UCSD-AML1 (cell line): ENCODE data around the gene ZNF668.

Experiments
- DNase-seq: peaks from one replicate; lab custom pipeline; 2025; ENCODE audit not compliant: unreplicated experiment; lab: John Stamatoyannopoulos, UW

The ZNF668 gene

GRCh38 chr16:31073970-31074813 lies at the start of gene ZNF668, which contains the start of gene ZNF646:
Gene ZNF668 (minus strand): TSS chr16:31074240. CDS start chr16:31064459, 9,781 bp downstream.
Gene ZNF646 (plus strand): TSS chr16:31074422. CDS start chr16:31076325, 1,903 bp downstream.
- DNase-seq, result peak; percentile 98

DNA sequence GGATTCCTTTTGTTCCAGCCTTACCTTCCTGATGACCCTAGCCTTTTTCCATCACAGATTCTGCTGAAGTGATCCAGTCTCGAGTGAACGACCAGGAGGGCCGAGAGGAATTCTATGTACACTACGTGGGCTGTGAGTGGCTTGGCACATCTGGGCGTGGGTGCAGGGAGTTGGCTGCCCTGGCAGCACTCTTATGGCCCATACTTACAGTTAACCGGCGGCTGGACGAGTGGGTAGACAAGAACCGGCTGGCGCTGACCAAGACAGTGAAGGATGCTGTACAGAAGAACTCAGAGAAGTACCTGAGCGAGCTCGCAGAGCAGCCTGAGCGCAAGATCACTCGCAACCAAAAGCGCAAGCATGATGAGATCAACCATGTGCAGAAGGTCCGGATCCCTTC lies 46.1 kb upstream of the ZNF668 start:
- DNase-seq, result no peak

DNA sequence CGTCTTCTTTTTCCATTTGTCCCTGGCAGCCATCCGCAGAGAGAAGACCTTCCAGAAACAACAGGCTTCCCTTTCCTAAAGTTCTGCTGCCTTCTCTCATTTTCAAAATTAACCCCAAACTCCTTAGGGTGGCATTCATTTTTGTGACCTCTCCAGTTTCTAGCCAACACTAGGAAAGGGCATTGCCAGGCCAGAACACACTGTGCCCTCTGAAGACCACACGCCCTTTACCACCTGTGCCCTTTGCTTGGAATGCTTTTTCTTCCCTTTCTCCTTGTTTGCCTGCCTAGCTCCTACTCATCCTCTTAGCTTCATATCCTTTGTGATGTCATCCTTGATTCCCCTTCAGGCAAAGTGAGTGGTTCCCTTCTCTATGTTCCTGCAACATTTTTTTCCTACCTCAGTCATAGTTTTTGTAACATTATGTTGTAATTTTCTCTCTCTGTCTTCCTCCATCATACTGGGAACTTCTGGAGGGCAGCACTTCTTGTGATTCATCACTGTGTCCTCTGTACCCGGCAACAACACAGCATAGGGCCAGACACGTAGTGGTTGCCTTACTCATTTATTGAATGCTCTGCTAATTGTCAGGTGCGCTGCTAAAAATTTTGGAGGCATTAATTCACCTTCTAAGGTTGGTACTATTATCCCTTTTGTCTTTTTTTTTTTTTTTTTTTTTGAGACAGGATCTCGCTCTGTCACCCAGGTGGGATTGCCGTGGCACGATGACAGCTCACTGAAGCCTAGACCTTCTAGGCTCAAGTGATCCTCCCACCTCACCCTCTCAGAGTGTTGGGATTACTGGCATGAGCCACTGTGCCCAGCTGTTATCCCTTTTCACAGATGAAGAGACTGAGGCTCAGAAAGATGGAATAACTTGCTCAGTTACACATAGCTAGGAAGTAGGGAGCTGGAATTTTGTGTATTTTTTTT lies 44.4 kb upstream of the ZNF668 start:
- DNase-seq, result no peak

DNA sequence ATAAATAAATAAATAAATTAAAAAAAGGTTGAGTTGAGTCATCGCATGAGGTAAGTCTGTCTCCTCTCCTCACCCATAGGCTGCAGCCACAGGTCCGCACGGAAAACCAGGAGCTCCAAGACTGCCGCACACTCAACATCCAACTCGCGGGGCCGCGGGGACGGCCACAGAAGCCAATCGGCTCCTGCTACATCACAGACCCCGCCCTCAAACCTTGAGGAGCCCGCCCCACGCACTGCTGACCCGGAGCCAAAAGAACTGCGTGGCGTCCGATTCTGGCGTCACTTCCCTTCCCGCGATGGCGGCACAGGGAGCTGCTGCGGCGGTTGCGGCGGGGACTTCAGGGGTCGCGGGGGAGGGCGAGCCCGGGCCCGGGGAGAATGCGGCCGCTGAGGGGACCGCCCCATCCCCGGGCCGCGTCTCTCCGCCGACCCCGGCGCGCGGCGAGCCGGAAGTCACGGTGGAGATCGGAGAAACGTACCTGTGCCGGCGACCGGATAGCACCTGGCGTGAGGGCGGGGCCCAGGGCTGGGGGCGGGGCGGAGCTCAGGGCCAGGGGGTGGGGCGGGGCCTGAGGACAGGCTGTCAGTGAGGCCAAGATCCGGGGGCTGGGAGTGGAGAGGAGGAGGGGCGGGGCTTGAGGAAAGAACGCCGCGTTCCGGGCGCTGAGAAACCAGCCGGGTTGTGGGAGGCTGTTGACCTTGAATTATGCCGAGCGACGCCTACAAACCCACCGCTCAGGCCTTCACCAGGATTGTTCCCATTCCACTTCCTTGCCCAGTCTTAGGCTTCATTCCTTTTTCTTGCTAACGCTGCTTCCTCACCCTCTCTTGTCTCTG lies 43.6 kb upstream of the ZNF668 start, which contains the start of gene KAT8:
KAT8 (plus strand) TSS at position 281 of the 839 bp plus-strand sequence; CDS start at position 299, 18 bp downstream.
- peak; percentile 98 for DNase-seq

GRCh38 chr16:31114468-31114867 lies 40.4 kb upstream of the ZNF668 start:
- no peak for DNase-seq

DNA sequence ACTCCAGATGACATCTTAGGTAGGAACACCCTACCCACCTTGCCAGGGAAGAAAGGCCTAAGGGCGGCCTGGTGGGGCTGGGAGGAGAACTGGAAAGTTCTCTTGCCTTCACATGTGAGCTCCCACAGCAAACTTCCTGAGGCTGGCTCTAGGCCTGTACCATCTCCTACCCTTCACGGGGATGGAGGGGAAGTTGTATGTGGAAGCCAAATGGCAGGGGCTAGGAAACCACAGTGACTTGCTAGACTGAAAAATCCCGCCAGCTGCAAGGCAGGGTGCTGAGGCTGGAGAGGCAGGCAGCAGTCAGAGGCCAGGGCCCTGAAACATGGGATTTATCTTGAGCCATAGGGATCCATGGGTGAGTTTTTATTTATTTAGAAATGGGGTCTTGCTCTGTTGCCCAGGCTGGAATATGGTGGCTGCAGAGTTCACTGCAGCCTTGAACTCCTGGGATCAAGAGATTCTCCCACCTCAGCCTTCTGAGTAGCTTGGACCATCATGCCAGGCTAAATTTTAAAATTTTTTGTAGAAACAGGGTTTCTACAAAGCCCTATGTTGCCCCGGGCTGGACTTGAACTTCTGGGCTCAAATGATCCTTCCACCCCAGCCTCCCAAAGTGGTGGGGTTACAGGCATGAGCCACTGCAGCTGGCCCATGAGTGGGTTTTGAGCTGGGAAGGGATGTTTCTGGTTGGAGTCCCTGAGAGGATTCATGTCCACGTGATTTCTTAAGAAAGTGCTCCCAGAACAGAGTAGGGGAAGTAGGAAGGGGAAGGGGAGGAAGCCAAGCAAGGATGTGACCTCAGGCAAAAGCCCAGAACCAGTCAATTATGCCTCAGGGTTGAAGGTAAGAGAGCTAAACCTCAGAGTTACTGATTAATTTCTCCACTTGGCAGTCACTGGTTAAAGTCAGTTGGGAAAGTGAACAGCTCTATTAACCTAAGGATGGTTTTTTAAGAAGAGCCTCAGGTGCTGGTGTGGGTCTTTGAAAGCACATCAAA lies 39.4 kb upstream of the ZNF668 start:
- DNase-seq, result peak; percentile 72

DNA sequence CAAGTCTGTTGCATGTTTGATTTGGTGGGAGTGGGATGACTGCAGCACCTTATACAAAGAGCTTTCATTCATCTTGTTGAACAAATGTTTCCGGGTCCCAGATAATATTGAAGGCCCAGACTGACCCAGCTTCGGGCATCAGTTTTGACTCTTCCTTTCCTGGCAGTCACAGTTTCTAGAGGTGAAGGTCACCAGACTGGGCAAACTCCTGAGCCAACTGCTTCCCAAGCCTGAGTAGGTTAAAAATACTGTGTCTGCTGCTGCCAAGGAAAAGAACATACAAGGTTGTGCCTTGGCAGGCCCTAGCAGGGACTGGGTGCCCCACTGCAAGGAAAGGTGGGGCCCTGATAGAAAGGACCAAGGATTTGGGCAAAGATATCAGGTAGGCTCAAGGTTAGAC lies 38.7 kb upstream of the ZNF668 start:
- DNase-seq, result no peak

DNA sequence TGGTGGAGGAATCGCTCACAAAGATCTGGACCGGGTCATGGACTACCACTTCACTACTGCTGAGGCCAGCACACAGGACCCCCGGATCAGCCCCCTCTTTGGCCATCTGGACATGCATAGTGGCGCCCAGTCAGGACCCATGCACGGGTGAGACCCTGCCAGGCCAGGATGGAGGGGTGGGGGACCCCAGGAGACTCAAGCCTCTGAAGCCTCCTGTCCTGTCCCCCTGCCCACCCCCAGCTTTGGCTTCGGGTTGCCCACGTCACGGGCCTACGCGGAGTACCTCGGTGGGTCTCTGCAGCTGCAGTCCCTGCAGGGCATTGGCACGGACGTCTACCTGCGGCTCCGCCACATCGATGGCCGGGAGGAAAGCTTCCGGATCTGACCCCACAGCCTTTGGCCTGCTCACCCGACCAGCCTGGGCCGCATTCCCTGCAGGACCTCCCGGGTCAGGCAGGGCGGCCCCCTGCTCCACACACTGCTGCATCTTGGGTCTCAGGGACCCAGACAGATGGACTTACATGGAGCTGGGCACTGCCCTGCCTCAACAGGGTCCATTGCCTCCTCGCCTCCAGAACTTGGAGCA lies 37.9 kb upstream of the ZNF668 start:
- DNase-seq, result no peak

GRCh38 chr16:31110106-31111034 lies 36.3 kb upstream of the ZNF668 start:
- DNase-seq, result no peak

- DNase-seq, result no peak
Observed at GRCh38 chr16:31109622-31110021, 35.6 kb upstream of the ZNF668 start.

DNA sequence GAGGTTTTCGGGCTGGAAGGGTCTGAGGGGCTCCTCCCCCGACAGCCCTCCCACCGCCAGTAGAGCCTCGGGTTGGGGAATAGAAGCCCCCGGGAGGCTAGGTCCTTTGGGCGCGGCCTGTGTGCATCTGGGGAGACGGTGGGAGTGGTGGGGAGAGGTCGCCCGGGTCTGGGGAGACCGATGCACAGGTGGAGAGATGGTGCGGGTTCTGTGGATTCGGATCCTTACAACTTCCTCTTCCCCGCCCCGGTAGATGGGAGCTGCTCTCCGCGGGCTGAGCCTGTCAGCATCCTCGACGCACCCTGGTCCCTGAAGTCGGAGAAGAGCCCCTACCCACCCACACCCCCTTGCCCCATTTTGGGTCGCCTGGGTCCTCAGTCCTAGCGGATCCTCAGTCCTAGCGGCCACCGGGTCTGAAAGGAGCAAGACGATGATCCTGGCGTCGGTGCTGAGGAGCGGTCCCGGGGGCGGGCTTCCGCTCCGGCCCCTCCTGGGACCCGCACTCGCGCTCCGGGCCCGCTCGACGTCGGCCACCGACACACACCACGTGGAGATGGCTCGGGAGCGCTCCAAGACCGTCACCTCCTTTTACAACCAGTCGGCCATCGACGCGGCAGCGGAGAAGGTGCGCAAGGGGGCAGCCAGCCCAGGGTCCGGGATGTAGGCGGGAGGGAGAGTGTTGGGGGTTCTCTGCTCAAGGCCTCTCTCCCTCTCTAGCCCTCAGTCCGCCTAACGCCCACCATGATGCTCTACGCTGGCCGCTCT lies 34.9 kb upstream of the ZNF668 start:
- DNase-seq, result no peak

- peak; percentile 84 for DNase-seq
Observed at GRCh38 chr16:31108035-31108793, 34.2 kb upstream of the ZNF668 start, which contains the start of gene BCKDK. Gene BCKDK (plus strand): TSS chr16:31108386. CDS start chr16:31109224, 838 bp downstream.

- no peak for DNase-seq
Observed at GRCh38 chr16:31107465-31107867, 33.4 kb upstream of the ZNF668 start.

- no peak for DNase-seq
Observed at GRCh38 chr16:31106509-31107464, 32.7 kb upstream of the ZNF668 start.

DNA sequence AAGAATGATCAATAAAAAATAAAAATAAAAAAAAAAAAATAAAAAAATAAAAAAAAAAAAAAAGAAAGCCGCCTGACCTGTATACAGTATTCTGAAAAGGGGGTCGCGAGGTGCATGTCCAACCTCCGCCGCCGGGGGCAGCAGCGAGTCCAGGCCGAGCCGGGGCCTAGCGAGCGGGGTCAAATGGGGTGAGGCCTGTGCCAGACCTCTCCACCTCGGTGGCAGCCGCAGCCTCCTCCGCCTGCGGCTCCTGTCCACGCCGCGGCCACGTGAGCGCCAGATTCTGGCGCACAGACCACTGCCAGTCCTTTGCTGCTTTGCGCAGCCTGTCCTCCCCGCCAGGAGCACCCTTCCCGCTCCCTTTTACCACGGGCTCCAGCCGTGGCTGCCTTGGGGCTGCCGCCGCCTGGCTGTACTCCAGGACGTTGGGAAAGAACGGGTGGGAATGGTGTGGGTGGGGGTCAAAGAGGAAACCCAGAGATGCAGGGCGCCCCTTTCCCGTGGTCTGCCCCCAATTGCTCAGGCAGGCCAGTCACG lies 31.7 kb upstream of the ZNF668 start:
- DNase-seq, result peak; percentile 82
